Natural killer cell (primary cell): ENCODE results near the gene PKP2. TPM values are rescaled to one million over a fixed set of nuclear protein-coding genes. Genes with fewer than 3 reads are reported as not detected.

ENCODE experiments used
- ATAC-seq, 3 donors: fragments of 150-1000 bp in 2 of 3; fragments of 200-7000 bp in 1 of 3; cut with Tn5 transposase; 1 replicate in 1 of 3; 2 replicates in 2 of 3; pipeline ENCODE4 v1.10.0; 2021; ENCODE audit warnings: mild to moderate bottlenecking in 2 of 3, moderate library complexity in 2 of 3
- DNase-seq, 2 donors: peaks; one replicate each; pipeline versions ENCODE4 v3.0.0 to v3.0.0-alpha.2; 2013 to 2021; ENCODE audit warnings: mixed read lengths in 1 of 2
- H3K27ac ChIP-seq: one replicate; pipeline ENCODE4 v1.5.1; 2013; ENCODE audit warnings: mild to moderate bottlenecking, low read length
- H3K27me3 ChIP-seq: one replicate; pipeline ENCODE4 v1.6.1; 2013; ENCODE audit warnings: low read length; ENCODE audit not compliant: control insufficient read depth, insufficient read depth
- H3K36me3 ChIP-seq: one replicate; pipeline ENCODE4 v1.6.1; 2013; ENCODE audit warnings: low read length; ENCODE audit not compliant: control insufficient read depth, insufficient read depth
- H3K4me1 ChIP-seq: one replicate; pipeline ENCODE4 v1.6.1; 2013; ENCODE audit warnings: low read length; ENCODE audit not compliant: control insufficient read depth, insufficient read depth
- H3K4me3 ChIP-seq: one replicate; pipeline ENCODE4 v1.5.1; 2013; ENCODE audit warnings: low read length
- H3K9me3 ChIP-seq: one replicate; pipeline ENCODE4 v1.6.1; 2013; ENCODE audit warnings: low read length; ENCODE audit not compliant: control insufficient read depth, insufficient read depth
- H3K27ac Mint-ChIP-seq, 2 donors: one replicate each; pipeline ENCODE4 v1.8.0; 2022; ENCODE audit warnings: mild to moderate bottlenecking in 2 of 2, mixed read lengths in 2 of 2, moderate library complexity in 1 of 2
- H3K27me3 Mint-ChIP-seq, 2 donors: one replicate each; pipeline ENCODE4 v1.8.0; 2022; ENCODE audit warnings: low read depth in 2 of 2, mixed read lengths in 2 of 2
- H3K36me3 Mint-ChIP-seq: one replicate; pipeline ENCODE4 v1.8.0; 2022; ENCODE audit warnings: mixed read lengths
- H3K4me1 Mint-ChIP-seq, 2 donors: one replicate each; pipeline ENCODE4 v1.8.0; 2022; ENCODE audit warnings: mixed read lengths in 2 of 2
- H3K4me3 Mint-ChIP-seq: one replicate; pipeline ENCODE4 v1.8.0; 2022; ENCODE audit warnings: mild to moderate bottlenecking, moderate library complexity, mixed read lengths
- H3K9me3 Mint-ChIP-seq, 2 donors: one replicate each; pipeline ENCODE4 v1.8.0; 2022; ENCODE audit warnings: mixed read lengths in 2 of 2
- WGBS: methylation state at CpG from one replicate; pipeline ENCODE4 v1.1.7; 2013; ENCODE audit warnings: missing lambda C conversion rate; ENCODE audit not compliant: insufficient coverage; 5-methylcytosine and 5-hydroxymethylcytosine counted together
- intact Hi-C: fragments of 100-400 bp; cut with micrococcal nuclease; formaldehyde crosslinking; loops from one replicate; pipeline ENCODE4 v1.14.2; 2022
- total RNA-seq, 4 donors: library from RNA; stranded (reverse); fragments of 120-200 nt in 1 of 4; gene quantifications; one replicate each; pipeline versions ENCODE4 v1.2.3 to v1.2.4, GENCODE V29; 2013 to 2022
- TF ChIP-seq, protein P1 (sequence below): fragments of 200-600 bp; IDR thresholded peaks from one replicate; pipeline ENCODE4 v1.8.0; 2022; ENCODE audit warnings: antibody characterized with exemption

Gene PKP2
- total RNA-seq, 3 donors from 2014 or later (not counting 1 experiment from before 2014, with no cell fraction given) = 0.16 to 1.8 (median 0.52) TPM

DNA sequence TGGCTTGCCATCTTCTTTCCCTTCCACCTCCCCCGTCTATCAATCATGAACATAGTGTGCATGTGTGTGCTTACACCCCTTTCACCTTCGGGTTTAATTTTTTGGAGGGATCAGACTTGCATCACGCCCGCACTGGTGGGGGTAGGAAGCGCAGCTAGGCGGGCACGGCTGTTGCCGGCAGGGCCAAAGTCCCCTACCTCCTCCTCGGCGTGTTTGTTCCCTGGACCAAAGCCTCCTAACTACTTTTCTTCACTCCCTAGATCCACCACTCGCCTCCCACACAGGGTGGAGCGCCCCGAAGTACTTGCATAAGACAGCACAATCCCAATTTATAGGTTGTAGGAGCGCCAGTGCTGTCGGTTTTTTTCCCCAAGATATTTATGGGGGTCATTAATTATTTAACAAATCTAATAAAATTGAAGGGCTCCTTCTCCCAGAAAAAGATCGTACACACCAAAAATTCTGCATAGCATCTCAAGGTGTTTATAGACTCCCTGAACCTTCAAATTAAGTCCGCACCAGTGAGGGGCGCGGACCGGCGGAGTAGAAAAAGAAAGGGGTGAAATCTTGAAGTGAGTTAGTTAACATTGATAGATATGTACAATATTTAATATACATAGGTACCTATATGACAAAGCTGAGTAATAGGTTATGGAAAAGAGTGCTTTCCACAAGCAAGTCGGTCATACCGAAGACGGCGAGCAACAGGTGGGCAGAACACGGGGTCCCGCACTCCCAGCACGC lies 717 bp downstream of the PKP2 start:
- Histone ChIP-seq H3K27ac (no peak overlapping the region), H3K36me3 (no peaks in the 10 kb centered on the region), H3K27me3 (peaks cover 10% of the 10 kb centered on the region), H3K9me3 (no peaks in the 10 kb centered on the region), H3K4me3 (no peak overlapping the region), H3K4me1 (peaks cover 14% of the 10 kb centered on the region)
- peak overlapping the region in 1 of 2 donors; percentile 11 for H3K27ac Mint-ChIP-seq
- WGBS = 1% methylated on average over 20 of the region's 28 CpGs
- TF ChIP-seq, protein P1, sequence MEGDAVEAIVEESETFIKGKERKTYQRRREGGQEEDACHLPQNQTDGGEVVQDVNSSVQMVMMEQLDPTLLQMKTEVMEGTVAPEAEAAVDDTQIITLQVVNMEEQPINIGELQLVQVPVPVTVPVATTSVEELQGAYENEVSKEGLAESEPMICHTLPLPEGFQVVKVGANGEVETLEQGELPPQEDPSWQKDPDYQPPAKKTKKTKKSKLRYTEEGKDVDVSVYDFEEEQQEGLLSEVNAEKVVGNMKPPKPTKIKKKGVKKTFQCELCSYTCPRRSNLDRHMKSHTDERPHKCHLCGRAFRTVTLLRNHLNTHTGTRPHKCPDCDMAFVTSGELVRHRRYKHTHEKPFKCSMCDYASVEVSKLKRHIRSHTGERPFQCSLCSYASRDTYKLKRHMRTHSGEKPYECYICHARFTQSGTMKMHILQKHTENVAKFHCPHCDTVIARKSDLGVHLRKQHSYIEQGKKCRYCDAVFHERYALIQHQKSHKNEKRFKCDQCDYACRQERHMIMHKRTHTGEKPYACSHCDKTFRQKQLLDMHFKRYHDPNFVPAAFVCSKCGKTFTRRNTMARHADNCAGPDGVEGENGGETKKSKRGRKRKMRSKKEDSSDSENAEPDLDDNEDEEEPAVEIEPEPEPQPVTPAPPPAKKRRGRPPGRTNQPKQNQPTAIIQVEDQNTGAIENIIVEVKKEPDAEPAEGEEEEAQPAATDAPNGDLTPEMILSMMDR = no peak
- H3K4me1 Mint-ChIP-seq = peaks cover 22% of the 10 kb centered on the region in 2 donors
- ATAC-seq (peak in 1 of 3 donors; percentile 10), DNase-seq (peak in 1 of 2 donors; percentile 3)
- H3K36me3 Mint-ChIP-seq = no peaks in the 10 kb centered on the region
- H3K4me3 Mint-ChIP-seq = peak overlapping the region; percentile 89
- H3K9me3 Mint-ChIP-seq = no peaks in the 10 kb centered on the region
- peaks cover 33 to 39% of the 10 kb centered on the region in 2 donors for H3K27me3 Mint-ChIP-seq
- intact Hi-C loops = no loop called here

DNA sequence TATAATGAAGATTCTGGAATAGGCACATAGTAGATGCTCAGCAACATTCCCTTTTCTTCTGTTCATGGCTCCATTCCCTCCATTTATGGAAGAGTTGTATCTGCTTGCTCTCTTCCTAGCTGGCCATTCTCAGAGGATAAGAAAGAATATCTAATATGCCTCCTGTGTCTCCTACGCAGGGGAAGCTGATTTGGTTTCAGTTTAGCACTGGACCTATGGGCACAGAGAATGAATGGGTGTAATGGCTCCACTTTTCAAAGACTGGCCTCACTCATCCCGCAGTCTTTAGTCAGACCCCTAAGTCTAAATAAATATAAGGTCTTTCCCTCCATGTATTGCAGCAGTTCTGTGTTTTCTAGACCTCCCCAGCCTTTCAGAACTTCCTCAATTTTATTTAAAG lies 2.0 kb downstream of the PKP2 start:
- H3K4me1 ChIP-seq = peaks cover 14% of the 10 kb centered on the region
- ATAC-seq = no peak
- H3K36me3 Mint-ChIP-seq = no peaks in the 10 kb centered on the region
- TF ChIP-seq, protein P1 = no peak
- no peaks in the 10 kb centered on the region for H3K9me3 ChIP-seq
- no peaks in the 10 kb centered on the region for H3K9me3 Mint-ChIP-seq
- DNase-seq = no peak
- WGBS = 58% methylated on average over 2 of the region's 2 CpGs
- H3K4me1 Mint-ChIP-seq = peaks cover 22% of the 10 kb centered on the region in 2 donors
- H3K27ac ChIP-seq = no peak overlapping the region
- peaks cover 30 to 39% of the 10 kb centered on the region in 2 donors for H3K27me3 Mint-ChIP-seq
- H3K27me3 ChIP-seq = peaks cover 10% of the 10 kb centered on the region
- H3K27ac Mint-ChIP-seq = no peak overlapping the region
- no peaks in the 10 kb centered on the region for H3K36me3 ChIP-seq
- H3K4me3 Mint-ChIP-seq = no peak overlapping the region
- intact Hi-C loops = no loop called here
- H3K4me3 ChIP-seq = no peak overlapping the region

DNA sequence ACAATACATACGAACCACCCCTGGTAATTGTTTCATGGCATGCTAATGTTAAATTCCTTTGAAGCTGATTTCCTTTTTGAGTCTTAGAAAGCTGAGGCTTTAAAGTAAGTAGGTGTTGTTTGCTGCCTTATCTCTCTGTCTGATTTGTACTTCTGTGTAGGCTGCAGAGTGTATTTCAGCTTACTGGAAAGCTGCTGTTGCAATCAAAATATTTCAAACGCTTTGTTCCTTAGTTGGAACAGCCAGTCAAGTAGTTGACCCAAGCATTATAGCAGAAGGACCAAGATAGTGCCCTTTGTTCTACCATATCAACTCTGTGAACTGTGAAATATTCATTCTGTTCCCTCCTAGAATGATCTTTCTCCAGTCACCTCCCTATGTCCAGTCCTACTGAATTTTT lies 3.1 kb downstream of the PKP2 start:
- ATAC-seq = no peak
- Histone ChIP-seq H3K9me3 (no peaks in the 10 kb centered on the region), H3K27ac (no peak overlapping the region), H3K36me3 (no peaks in the 10 kb centered on the region), H3K27me3 (peaks cover 10% of the 10 kb centered on the region), H3K4me3 (no peak overlapping the region), H3K4me1 (peaks cover 14% of the 10 kb centered on the region)
- intact Hi-C loops = no loop called here
- peaks cover 30 to 39% of the 10 kb centered on the region in 2 donors for H3K27me3 Mint-ChIP-seq
- TF ChIP-seq, protein P1 = no peak
- no peak overlapping the region for H3K27ac Mint-ChIP-seq
- no peak for DNase-seq
- H3K4me1 Mint-ChIP-seq = peaks cover 22% of the 10 kb centered on the region in 2 donors
- WGBS = 85% methylated on average over 2 of the region's 2 CpGs
- no peaks in the 10 kb centered on the region for H3K9me3 Mint-ChIP-seq
- H3K36me3 Mint-ChIP-seq = no peaks in the 10 kb centered on the region
- no peak overlapping the region for H3K4me3 Mint-ChIP-seq
